ENCODE results near the gene TLR1. TPM values are rescaled to one million over a fixed set of nuclear protein-coding genes. Genes with fewer than 3 reads are reported as not detected.

Gene TLR1
- total RNA-seq, 2 donors from 2014 or later: 6.9 to 8.2 TPM

GRCh38 chr4:38752941-38753806, 51.4 kb downstream of the TLR1 start:
- intact Hi-C loops (cut with DNase I): no loop called here
- ATAC-seq (peak; percentile 98 to 99), DNase-seq (peak; percentile 88)

DNA sequence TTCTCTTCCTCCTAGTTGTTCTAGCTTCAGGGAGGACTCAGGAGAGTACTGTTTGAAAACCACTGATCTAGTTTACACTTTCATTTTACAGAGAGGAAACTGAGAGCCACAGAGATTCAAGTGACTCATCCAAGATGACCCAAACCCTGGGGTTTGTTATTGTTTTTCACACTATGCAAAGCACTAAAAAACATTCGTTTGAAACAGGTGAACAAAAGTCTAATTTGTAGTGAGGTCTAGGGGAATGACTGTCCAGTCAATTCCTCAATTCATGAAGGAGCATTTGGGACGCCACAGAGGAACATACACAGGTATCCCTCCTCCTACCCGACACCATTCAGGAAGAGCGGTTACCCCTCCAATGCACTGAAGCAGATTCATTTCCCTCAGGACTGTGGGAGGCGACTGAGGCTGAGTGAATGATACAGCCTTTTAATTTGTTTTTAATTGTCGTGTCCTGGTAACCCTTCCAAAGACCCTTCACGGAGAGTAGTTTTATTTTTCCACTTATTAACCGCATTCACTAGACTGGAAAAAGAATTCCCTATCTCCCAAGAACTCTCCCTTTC, 52.1 kb downstream of the TLR1 start:
- no peak for DNase-seq
- intact Hi-C loops (cut with DNase I): no loop called here
- peak; percentile 0 to 47 for ATAC-seq

GRCh38 chr4:38751341-38752010, 53.1 kb downstream of the TLR1 start:
- intact Hi-C loops (cut with DNase I): no loop called here
- ATAC-seq: no peak
- DNase-seq: no peak

DNA sequence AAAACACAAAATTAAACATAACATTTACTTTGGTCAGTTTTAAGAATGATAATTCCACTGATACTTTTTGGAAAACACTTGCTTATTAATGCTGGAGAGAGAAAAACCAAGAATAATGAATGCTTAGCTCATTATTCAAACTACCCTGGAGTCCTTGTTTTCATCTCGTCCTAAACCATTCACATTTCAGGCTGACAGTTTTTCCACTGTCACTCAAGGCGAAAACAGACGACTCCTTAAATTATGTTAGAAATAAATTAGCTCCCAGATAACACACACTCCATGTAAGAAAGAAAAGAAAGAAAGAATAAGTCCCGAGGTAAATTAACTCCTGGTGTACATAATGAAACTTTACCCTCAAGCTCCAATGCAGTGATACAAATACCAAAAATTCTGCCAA, 55.3 kb downstream of the TLR1 start:
- no peak for ATAC-seq
- intact Hi-C loops (cut with DNase I): no loop called here

DNA sequence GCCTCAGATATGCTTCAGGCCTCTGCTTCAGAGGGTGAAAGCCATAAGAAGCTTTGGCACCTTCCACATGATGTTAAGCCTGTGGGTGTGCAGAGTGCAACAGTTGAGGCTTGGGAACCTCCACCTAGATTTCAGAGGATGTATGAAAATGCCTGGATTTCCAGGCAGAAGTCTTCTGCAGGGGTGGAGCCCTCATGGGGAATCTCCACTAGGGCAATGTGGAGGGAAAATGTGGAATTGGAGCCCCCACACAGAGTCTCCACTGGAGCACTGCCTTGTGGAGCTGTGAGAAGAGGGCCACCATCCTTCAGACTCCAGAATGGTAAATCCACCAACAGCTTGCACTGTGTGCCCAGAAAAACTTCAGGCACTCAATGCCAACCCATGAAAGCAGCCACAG, 57.0 kb downstream of the TLR1 start:
- ATAC-seq (no peak), DNase-seq (no peak)
- intact Hi-C loops (cut with DNase I): no loop called here

More for the DNA sequence above, 55.3 kb downstream of the TLR1 start:
- no peak for DNase-seq

Other genes with a start within 250 kb of the TLR1 start
- 10 to 100 TPM; 20.6 to 29.5 TPM for gene KLF3, start 140.6 kb downstream of the TLR1 start, total RNA-seq
- gene TLR10, start 21.8 kb downstream of the TLR1 start, total RNA-seq: under 1 TPM in 1 of 2 donors, not detected in 1; 0.18 TPM
- 1 to 10 TPM; 2.7 to 3.2 TPM for gene TLR6, start 52.0 kb upstream of the TLR1 start, total RNA-seq
- gene FAM114A1, start 63.0 kb upstream of the TLR1 start, total RNA-seq: 10 to 100 TPM; 38.3 to 49.2 TPM
- under 1 TPM in 1 of 2 donors, not detected in 1; 0.47 TPM for gene TMEM156, start 227.6 kb upstream of the TLR1 start, total RNA-seq

Data from left cardiac atrium (tissue), 4 donors.